ENCODE measurements around the gene KLHL2.

Gene KLHL2

DNA sequence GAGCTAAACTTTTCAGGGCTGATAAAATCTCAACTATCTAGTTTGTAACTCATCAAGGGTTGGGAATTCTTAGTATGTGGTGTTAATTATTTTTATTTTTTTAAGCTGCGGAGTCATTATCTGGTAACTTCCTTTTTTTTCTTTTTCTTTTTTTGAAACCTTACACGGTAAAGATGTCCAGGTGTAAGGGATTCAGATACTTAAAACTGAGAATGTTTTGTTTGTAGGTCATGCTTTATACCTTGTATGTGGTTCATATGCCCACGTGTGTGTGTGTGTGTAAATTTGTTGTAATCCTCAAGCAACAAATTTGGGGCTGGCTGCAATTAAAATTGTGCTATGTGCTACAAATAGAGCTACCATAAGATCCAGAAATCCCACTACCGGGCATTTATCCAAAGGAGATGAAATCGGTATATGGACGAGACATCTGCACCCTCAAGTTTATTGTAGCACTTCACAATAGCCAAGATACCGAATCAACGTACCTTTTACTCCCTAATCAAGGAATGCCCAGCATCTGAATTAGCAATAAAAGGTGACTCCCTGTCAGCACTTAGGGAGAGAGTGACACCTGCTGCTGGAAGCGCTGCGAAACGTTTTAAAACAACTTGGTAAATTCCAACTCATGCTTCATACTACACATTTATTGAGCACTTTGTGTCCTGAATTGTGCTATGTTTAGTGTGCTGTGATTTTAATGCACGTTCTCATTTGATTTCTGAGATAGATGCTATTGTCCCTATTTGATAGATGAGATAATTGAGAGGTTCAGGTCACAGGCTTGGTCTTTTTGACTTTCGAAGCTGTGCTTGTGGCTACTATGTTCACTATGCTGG is 136.2 kb downstream of the KLHL2 start:
- TF ChIP-seq, protein P1, sequence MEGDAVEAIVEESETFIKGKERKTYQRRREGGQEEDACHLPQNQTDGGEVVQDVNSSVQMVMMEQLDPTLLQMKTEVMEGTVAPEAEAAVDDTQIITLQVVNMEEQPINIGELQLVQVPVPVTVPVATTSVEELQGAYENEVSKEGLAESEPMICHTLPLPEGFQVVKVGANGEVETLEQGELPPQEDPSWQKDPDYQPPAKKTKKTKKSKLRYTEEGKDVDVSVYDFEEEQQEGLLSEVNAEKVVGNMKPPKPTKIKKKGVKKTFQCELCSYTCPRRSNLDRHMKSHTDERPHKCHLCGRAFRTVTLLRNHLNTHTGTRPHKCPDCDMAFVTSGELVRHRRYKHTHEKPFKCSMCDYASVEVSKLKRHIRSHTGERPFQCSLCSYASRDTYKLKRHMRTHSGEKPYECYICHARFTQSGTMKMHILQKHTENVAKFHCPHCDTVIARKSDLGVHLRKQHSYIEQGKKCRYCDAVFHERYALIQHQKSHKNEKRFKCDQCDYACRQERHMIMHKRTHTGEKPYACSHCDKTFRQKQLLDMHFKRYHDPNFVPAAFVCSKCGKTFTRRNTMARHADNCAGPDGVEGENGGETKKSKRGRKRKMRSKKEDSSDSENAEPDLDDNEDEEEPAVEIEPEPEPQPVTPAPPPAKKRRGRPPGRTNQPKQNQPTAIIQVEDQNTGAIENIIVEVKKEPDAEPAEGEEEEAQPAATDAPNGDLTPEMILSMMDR (IDR thresholded peaks at IDR 0.05; ENCODE audit: insufficient read depth, low read depth, low read length, missing control alignments): peak; percentile 4

DNA sequence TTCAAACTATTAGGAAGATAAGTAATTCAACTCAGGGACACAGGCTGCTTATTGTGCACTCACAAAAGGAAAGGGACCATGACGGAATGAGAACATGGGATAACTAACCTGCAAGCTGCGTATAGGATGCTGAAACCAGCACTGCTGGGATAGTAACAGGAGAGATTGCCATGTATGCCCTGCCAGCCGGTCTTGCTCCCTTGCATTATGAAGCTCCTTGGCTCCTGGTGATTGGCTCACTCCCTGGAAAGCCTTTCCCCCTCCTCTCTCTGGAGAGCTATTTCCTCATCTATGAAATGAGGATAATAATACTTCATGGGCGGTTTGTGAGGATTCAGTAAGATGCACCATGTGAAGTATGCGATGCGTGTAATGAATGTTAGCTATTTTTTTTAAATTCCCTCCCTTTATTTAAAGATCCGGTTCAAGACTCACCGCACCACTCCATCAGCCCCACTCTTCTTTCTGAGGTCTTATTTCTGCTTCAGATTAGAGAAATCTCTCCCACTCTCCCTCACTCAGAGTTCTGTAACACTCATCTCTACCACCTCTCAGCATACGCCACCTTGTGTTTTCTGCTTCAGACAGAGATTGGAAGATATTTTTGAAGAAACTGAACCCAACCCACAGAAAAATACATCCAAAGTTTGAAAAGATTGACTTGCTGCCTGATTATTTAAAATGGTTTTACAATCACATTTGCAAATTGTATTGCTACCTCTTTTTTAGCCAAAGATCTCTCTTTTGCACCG is 138.5 kb downstream of the KLHL2 start:
- H3K4me3 ChIP-seq (ENCODE audit: low read depth, low read length): no peak overlapping the region
- TF ChIP-seq, protein P1 (IDR thresholded peaks at IDR 0.05; ENCODE audit: insufficient read depth, low read depth, low read length, missing control alignments): peak; percentile 12
- DNase-seq (ENCODE audit: low read depth): peak; percentile 14

More for the DNA sequence above, 136.2 kb downstream of the KLHL2 start:
- DNase-seq (ENCODE audit: low read depth): peak; percentile 21
- no peak overlapping the region for H3K4me3 ChIP-seq (ENCODE audit: low read depth, low read length)

DNA sequence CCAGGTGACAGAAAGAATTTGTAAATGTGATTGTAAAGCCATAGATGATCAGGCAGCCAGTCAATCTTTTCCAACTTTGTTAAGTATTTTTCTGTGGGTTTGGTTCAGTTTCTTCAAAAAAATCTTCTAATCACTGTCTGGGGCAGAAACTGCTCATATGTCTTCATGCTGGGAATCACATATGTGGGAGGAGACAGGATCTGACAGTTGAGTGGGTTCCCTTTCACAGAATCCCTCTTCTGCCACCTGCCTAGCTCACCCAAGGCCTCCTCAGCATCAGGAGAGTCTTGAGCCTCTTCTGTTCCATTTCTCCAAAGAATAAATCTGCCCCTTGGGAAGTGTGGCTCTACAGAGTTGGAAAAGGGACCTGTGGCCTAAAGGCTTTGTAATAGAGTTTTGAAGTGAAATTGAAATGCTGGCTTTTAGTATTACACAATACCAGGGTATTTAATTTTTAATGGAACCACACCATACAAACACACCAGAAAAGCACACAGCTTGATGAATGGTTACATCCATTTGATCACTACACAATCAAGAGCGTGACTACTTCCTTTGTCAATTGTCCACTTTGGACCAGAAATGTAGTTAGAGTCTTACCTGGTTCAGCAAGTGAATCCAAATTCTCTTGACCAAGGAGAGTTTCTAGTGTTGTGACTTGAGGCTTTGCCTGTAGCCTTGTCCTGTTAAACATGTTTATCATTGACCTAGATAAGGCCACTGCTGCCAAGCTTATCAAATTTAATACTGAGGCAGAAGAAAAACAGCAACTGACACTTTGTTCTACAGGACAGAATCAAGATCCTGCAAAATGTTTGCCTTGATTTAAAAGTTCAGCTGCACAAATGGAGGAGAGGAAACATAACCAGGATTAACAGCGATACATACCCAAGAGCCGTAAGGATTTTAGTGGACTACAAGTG is 140.5 kb downstream of the KLHL2 start:
- TF ChIP-seq, protein P1 (IDR thresholded peaks at IDR 0.05; ENCODE audit: insufficient read depth, low read depth, low read length, missing control alignments): no peak
- no peak for DNase-seq (ENCODE audit: low read depth)
- no peak overlapping the region for H3K4me3 ChIP-seq (ENCODE audit: low read depth, low read length)

DNA sequence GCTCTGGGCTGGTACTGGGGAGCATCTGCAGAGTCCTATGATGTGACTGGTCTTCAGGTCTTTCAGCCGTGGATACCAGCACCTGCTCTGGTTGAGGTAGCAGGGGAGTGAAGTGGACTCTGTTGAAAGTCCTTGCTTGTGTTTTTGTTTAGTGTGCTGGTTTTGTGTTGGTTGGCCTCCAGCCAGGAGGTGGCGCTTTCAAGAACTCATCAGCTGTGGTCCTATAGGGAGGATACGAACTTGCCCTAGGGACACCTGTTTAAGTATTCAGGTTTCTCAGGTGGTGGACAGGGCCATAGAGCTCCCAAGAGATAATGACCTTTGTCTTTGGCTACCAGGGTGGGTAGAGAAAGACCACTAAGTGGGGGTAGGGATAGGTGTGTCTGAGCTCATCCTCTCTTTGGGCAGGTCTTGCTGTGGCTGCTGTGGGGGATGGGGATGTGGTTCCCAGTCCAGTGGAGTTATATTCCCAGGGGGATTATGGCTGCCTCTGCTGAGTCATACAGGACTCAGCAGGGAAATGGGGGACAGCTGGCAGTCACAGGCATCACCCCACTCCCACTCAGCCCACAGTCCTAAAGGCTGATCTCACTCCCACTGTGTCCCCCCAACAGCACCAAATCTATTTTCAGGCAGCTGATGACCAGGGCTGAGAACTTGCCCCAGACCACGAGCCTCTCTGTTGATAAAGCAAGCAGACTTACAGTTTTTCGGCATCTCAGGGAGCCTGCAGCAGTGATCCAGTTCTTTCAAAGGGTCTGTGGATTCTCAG is 144.2 kb downstream of the KLHL2 start:
- DNase-seq (ENCODE audit: low read depth): no peak
- TF ChIP-seq, protein P1 (IDR thresholded peaks at IDR 0.05; ENCODE audit: insufficient read depth, low read depth, low read length, missing control alignments): no peak

DNA sequence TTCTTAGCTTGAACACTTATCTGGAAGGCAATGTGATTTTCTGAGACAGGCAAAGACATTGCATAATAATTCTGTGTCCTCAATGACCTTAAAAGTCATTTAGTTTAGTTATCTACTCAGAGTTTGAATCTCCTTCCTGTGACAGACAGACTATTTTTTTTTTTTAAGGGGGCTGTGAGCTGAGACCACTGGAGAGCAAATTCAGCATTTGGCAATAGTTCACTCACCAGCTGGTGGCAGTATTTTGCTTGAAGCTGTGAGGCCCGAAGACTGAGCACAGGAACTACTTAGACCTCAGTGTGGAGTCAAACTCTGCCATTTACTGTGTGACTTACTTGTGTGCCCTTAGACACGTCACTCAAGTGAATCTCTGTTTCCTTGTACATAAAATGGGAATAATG is 148.5 kb downstream of the KLHL2 start:
- no peak overlapping the region for H3K4me3 ChIP-seq (ENCODE audit: low read depth, low read length)
- peak; percentile 62 for DNase-seq (ENCODE audit: low read depth)
- TF ChIP-seq, protein P1 (IDR thresholded peaks at IDR 0.05; ENCODE audit: insufficient read depth, low read depth, low read length, missing control alignments): peak; percentile 42

More for the DNA sequence above, 144.2 kb downstream of the KLHL2 start:
- no peak overlapping the region for H3K4me3 ChIP-seq (ENCODE audit: low read depth, low read length)

DNA sequence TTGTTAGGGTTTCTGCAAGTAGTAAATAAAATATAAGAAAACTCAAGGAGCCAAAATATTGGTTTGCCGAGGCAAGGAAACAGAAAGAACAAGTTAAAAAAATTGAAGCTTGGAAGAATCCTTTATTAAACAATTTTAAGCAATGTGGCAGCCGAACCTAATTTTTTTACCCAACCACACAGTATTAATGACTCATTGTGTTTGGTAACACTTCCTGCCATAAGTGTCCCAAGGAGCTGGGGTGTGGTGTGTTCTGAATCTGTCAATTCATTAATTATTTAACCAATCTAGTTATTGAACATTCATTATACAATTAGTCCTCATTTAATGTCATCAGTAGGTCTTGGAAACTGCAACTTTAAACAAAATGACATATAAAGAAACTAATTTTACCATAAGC is 152.1 kb downstream of the KLHL2 start:
- DNase-seq (ENCODE audit: low read depth): no peak

More for the DNA sequence above, 152.1 kb downstream of the KLHL2 start:
- TF ChIP-seq, protein P1 (IDR thresholded peaks at IDR 0.05; ENCODE audit: insufficient read depth, low read depth, low read length, missing control alignments): no peak
- no peak overlapping the region for H3K4me3 ChIP-seq (ENCODE audit: low read depth, low read length)
